A673 (cell line): ENCODE results near the gene MYH2. TPM values are rescaled to one million over a fixed set of nuclear protein-coding genes. Genes with fewer than 3 reads are reported as not detected.

Source experiments
- BruUV-seq: library from RNA; stranded (reverse); fragments of 400-500 nt; replicated peaks from 2 replicates; lab custom pipeline; 2021; lab: Mats Ljungman, UMichigan
- CTCF ChIA-PET: fragments of 300-600 bp; sonication (Branson Sonifier 250); formaldehyde crosslinking; loops from one replicate; lab custom pipeline; 2022; ENCODE audit warnings: antibody characterized with exemption; lab: Charles Lee
- POLR2A ChIA-PET: fragments of 300-600 bp; sonication (Branson Sonifier 250); formaldehyde crosslinking; loops from one replicate; lab custom pipeline; 2022; ENCODE audit warnings: antibody characterized with exemption; ENCODE audit not compliant: low non-redundant PET; lab: Charles Lee
- DNase-seq: peaks from one replicate; pipeline ENCODE4 v3.0.0-alpha.2; 2015; ENCODE audit warnings: low spot score
- H3K27ac ChIP-seq: fragments of 200-600 bp; sonication (generic); 2 replicates; pipeline ENCODE4 v1.5.1; 2016; ENCODE audit warnings: mixed run types, low read depth, mild to moderate bottlenecking, mixed read lengths, antibody characterized with exemption, low read length; ENCODE audit not compliant: poor library complexity, severe bottlenecking
- H3K27me3 ChIP-seq: fragments of 200-600 bp; sonication (generic); replicated peaks from 2 replicates; pipeline ENCODE4 v1.6.1; 2017; ENCODE audit warnings: mixed run types, low read depth, mild to moderate bottlenecking, mixed read lengths, antibody characterized with exemption, low read length; ENCODE audit not compliant: insufficient read depth, poor library complexity
- H3K36me3 ChIP-seq: fragments of 200-600 bp; sonication (generic); 2 replicates; pipeline ENCODE4 v1.6.1; 2016; ENCODE audit warnings: mixed run types, mild to moderate bottlenecking, mixed read lengths, antibody characterized with exemption, low read length; ENCODE audit not compliant: insufficient read depth, poor library complexity, severe bottlenecking
- H3K4me1 ChIP-seq: fragments of 200-600 bp; sonication (generic); 2 replicates; pipeline ENCODE4 v1.6.1; 2017; ENCODE audit warnings: mixed run types, mild to moderate bottlenecking, mixed read lengths, antibody characterized with exemption, low read length; ENCODE audit not compliant: insufficient read depth, poor library complexity, severe bottlenecking
- H3K4me3 ChIP-seq: fragments of 200-600 bp; sonication (generic); 2 replicates; pipeline ENCODE4 v1.5.1; 2016; ENCODE audit warnings: low read depth, mixed run types, mild to moderate bottlenecking, mixed read lengths, low read length; ENCODE audit not compliant: poor library complexity, severe bottlenecking
- H3K9me3 ChIP-seq: fragments of 200-600 bp; sonication (generic); 2 replicates; pipeline ENCODE4 v1.6.1; 2016; ENCODE audit warnings: mixed run types, low read depth, mild to moderate bottlenecking, mixed read lengths, antibody characterized with exemption, low read length; ENCODE audit not compliant: poor library complexity, severe bottlenecking
- EZH2 ChIP-seq: fragments of 200-600 bp; sonication (generic); IDR thresholded peaks from 2 replicates; pipeline ENCODE4 v1.6.1; 2017; ENCODE audit warnings: borderline replicate concordance, low read depth, mild to moderate bottlenecking, mixed read lengths, antibody characterized with exemption, low read length; ENCODE audit not compliant: poor library complexity, severe bottlenecking
- intact Hi-C: fragments of 100-400 bp; cut with micrococcal nuclease; formaldehyde crosslinking; loops from one replicate; pipeline ENCODE4 v1.10.0; 2022; ENCODE audit not compliant: unreplicated experiment
- total RNA-seq: library from RNA; stranded (reverse); gene quantifications from 2 replicates; pipeline ENCODE4 v1.2.3, GENCODE V29; 2021
- TF ChIP-seq, protein P1 (sequence below): fragments of 300-800, 200-600 bp; sonication (generic); conservative IDR thresholded peaks from 2 replicates; pipeline ENCODE4 v1.5.1; 2017; ENCODE audit warnings: low read depth, mild to moderate bottlenecking, antibody characterized with exemption, low read length, moderate library complexity, mixed read lengths

Gene MYH2
- total RNA-seq, 1 experiment from 2014 or later = 0.54 TPM

DNA sequence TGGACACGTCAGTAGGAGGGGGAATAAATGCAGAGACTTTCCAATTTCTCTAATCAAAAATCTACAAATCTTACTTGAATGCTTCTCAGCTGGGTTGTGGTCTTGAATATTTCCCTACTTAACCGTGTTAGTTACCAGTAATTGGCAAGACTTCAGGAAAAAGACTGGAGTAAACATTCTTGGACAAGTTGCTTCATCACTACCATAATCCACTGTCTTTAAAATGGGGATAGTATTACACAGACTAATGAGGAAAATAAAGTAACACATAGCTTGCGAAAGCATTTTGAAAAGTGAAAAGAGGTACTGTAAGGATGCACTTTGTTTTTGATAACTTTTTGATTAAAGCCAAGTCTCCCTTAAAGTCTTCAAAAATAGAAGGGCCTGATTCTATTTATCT lies 49.5 kb downstream of the MYH2 start:
- ChIA-PET CTCF (no interaction called here), POLR2A (no interaction called here)

DNA sequence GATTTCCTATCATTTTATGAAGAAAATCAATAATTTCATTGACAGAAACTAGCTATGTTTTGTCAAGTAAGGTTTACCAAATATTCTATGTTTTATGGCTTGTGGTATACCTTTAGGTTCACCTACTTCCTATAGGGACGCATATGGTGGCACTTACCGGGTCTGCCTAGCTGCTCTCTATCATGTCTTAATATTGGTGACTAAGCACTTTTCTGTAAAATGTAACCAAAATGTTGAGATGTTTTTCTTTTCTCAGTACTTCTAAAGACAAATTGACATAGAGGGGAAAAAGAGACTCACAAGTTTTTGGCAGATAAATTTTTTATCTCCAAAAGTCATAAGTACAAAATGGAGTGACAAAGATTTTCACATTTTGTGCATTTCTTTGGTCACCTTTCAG lies 57.5 kb downstream of the MYH2 start:
- ChIA-PET CTCF (no interaction called here), POLR2A (no interaction called here)
- no peaks in the 10 kb centered on the region for H3K36me3 ChIP-seq
- H3K27me3 ChIP-seq = no peaks in the 10 kb centered on the region
- intact Hi-C loops = no loop called here
- H3K4me3 ChIP-seq = no peak overlapping the region
- no peak overlapping the region for H3K27ac ChIP-seq
- no TSS peak for BruUV-seq
- TF ChIP-seq, protein P1, sequence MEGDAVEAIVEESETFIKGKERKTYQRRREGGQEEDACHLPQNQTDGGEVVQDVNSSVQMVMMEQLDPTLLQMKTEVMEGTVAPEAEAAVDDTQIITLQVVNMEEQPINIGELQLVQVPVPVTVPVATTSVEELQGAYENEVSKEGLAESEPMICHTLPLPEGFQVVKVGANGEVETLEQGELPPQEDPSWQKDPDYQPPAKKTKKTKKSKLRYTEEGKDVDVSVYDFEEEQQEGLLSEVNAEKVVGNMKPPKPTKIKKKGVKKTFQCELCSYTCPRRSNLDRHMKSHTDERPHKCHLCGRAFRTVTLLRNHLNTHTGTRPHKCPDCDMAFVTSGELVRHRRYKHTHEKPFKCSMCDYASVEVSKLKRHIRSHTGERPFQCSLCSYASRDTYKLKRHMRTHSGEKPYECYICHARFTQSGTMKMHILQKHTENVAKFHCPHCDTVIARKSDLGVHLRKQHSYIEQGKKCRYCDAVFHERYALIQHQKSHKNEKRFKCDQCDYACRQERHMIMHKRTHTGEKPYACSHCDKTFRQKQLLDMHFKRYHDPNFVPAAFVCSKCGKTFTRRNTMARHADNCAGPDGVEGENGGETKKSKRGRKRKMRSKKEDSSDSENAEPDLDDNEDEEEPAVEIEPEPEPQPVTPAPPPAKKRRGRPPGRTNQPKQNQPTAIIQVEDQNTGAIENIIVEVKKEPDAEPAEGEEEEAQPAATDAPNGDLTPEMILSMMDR = no peak
- TF ChIP-seq EZH2 = no peak
- H3K9me3 ChIP-seq = peaks cover 10% of the 10 kb centered on the region
- DNase-seq = no peak
- H3K4me1 ChIP-seq = no peaks in the 10 kb centered on the region

More for the DNA sequence above, 49.5 kb downstream of the MYH2 start:
- no peak overlapping the region for H3K27ac ChIP-seq
- intact Hi-C loops = no loop called here
- no peaks in the 10 kb centered on the region for H3K4me1 ChIP-seq
- no peaks in the 10 kb centered on the region for H3K9me3 ChIP-seq
- no peak for DNase-seq
- peaks cover 8% of the 10 kb centered on the region for H3K27me3 ChIP-seq
- no peak overlapping the region for H3K4me3 ChIP-seq
- no TSS peak for BruUV-seq
- H3K36me3 ChIP-seq = no peaks in the 10 kb centered on the region
- no peak for TF ChIP-seq EZH2
- TF ChIP-seq, protein P1 = no peak

DNA sequence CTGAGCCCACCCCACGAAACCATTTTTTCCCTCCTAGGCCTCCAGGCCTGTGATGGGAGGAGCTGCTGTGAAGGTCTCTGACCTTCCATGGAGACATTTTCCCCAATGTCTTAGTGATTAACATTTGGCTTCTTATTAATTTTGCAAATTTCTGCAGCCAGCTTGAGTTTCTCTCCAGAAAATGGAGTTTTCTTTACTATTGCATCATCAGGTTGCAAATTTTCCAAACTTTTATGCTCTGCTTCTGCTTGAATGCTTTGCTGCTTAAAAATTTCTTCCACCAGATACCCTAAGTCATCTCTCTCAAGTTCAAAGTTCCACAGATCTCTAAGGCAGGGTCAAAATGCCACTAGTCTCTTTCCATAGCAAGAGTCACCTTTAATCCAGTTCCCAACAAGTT lies 67.2 kb downstream of the MYH2 start:
- no TSS peak for BruUV-seq
- POLR2A ChIA-PET = no interaction called here
- intact Hi-C loops = no loop called here
- CTCF ChIA-PET = no interaction called here
- no peak for DNase-seq
- no peak for TF ChIP-seq EZH2
- TF ChIP-seq, protein P1 = no peak
- H3K27ac ChIP-seq = no peak overlapping the region
- no peaks in the 10 kb centered on the region for H3K9me3 ChIP-seq
- H3K4me3 ChIP-seq = no peak overlapping the region
- H3K4me1 ChIP-seq = no peaks in the 10 kb centered on the region
- no peaks in the 10 kb centered on the region for H3K36me3 ChIP-seq
- H3K27me3 ChIP-seq = peaks cover 1% of the 10 kb centered on the region
